ENCODE measurements around the gene ASCL5. TPM values are rescaled to one million over a fixed set of nuclear protein-coding genes. Genes with fewer than 3 reads are reported as not detected.

Gene ASCL5
- total RNA-seq, 1 donor from 2014 or later: not detected

- no peak for DNase-seq (ENCODE audit: low read depth, low spot score)
Measured at GRCh38 chr1:201153474-201154388, 26.7 kb upstream of the ASCL5 start.

GRCh38 chr1:201149400-201149799 lies 22.4 kb upstream of the ASCL5 start:
- DNase-seq (ENCODE audit: low read depth, low spot score): no peak

- DNase-seq (ENCODE audit: low read depth, low spot score): no peak
Measured at GRCh38 chr1:201147396-201148015, 20.5 kb upstream of the ASCL5 start.

- DNase-seq (ENCODE audit: low read depth, low spot score): no peak
Measured at GRCh38 chr1:201146626-201147390, 19.8 kb upstream of the ASCL5 start.

- no peak for DNase-seq (ENCODE audit: low read depth, low spot score)
Measured at GRCh38 chr1:201145816-201146215, 18.8 kb upstream of the ASCL5 start.

GRCh38 chr1:201145132-201145531 lies 18.1 kb upstream of the ASCL5 start:
- DNase-seq (ENCODE audit: low read depth, low spot score): no peak

GRCh38 chr1:201144701-201145100 lies 17.7 kb upstream of the ASCL5 start:
- no peak for DNase-seq (ENCODE audit: low read depth, low spot score)

- no peak for DNase-seq (ENCODE audit: low read depth, low spot score)
Measured at GRCh38 chr1:201143726-201144635, 17.0 kb upstream of the ASCL5 start.

GRCh38 chr1:201142849-201143725 lies 16.1 kb upstream of the ASCL5 start:
- DNase-seq (ENCODE audit: low read depth, low spot score): no peak

GRCh38 chr1:201142011-201142848 lies 15.2 kb upstream of the ASCL5 start:
- DNase-seq (ENCODE audit: low read depth, low spot score): no peak

- no peak for DNase-seq (ENCODE audit: low read depth, low spot score)
Measured at GRCh38 chr1:201141418-201141817, 14.4 kb upstream of the ASCL5 start.

GRCh38 chr1:201140941-201141260 lies 13.9 kb upstream of the ASCL5 start:
- no peak for DNase-seq (ENCODE audit: low read depth, low spot score)

GRCh38 chr1:201140235-201140940 lies 13.4 kb upstream of the ASCL5 start:
- DNase-seq (ENCODE audit: low read depth, low spot score): no peak

- DNase-seq (ENCODE audit: low read depth, low spot score): no peak
Measured at GRCh38 chr1:201139756-201140155, 12.8 kb upstream of the ASCL5 start.

GRCh38 chr1:201139306-201139705 lies 12.3 kb upstream of the ASCL5 start:
- no peak for DNase-seq (ENCODE audit: low read depth, low spot score)

GRCh38 chr1:201138311-201138840 lies 11.4 kb upstream of the ASCL5 start:
- DNase-seq (ENCODE audit: low read depth, low spot score): no peak

- DNase-seq (ENCODE audit: low read depth, low spot score): no peak
Measured at GRCh38 chr1:201137579-201138310, 10.8 kb upstream of the ASCL5 start.

GRCh38 chr1:201137024-201137392 lies 10.0 kb upstream of the ASCL5 start:
- no peak for DNase-seq (ENCODE audit: low read depth, low spot score)

All from pulmonary artery endothelial cell (primary cell).